ENCODE measurements around the gene UBE2H.

GRCh38 chr7:129789000-129789399, 163.8 kb downstream of the UBE2H start:
- no peak for TF ChIP-seq CTCF (IDR thresholded peaks at IDR 0.05 in 8 of 11, conservative IDR thresholded peaks at IDR 0.05 in 3 of 11)
- TF ChIP-seq POLR2AphosphoS5 (IDR thresholded peaks at IDR 0.05): no peak

Data from spleen (tissue), 7 donors.